Stimulated activated CD8-positive, alpha-beta memory T cell treated with anti-CD3 and anti-CD28 coated beads, Interleukin-12 subunit alpha, Interleukin-12 subunit beta, amount 100 ng/mL, for 4 hours (primary cell): ENCODE data around the gene AHDC1.
"Not testable (repeated sequence)": the region's sequence is repeated elsewhere in the genome, so short reads cannot be mapped to it uniquely, and the experiment has no call there.

Experiments
- DNase-seq: peaks from one replicate; pipeline ENCODE4 v3.0.0-alpha.2; 2020; ENCODE audit warnings: low read depth

The AHDC1 gene

DNA sequence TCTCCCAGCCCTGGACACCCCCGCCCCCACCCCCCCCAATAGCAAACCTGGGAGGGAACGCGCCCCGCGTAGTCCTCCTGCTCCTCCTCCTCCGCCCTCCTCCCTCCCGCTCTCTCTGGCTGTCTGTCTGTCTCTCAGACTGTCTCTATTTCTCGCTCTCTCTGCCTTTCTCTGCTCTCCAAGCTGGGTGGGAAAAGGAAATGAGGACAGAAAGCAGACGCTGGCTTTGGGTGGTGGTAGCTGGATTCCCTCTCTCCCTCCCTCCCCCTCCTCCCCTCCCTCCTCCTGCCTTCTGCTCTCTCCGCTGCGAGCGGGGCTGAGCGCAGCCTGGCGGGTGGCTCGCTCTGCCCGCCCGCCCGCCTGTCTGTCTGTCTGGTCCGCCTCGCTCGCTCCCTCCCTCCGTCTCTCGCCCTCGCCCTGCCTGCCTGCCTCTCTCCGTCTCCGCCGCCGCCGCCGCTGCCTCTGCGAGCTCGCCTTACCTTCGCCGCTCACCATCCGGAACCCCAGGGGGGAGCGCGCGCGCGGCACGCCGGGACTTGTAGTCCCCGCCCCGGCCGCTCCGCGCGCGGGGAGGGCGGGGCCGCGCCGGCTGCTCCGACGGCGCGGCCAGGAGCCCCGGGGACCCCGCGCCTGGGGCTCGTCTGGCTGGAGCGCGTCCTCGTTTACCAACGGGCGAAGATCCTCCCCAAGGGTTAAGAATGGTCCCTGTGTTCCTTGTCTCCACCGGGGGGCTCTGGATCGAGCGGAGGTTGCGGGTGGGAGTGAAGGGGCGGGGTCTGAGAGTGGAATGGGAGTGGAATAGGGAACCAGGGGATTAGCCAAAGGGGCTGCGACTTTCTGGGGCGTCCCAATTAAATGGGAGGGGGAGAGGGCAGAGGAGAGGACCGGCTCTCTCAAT is at the start of gene AHDC1:
Gene AHDC1 (minus strand): TSS at position 464 of the 898 bp plus-strand sequence. CDS start 52,029 bp downstream, outside the sequence.
- DNase-seq, result peak; percentile 85

GRCh38 chr1:27652111-27652864 is 48.3 kb upstream of the AHDC1 start:
- DNase-seq, result no peak

- DNase-seq, result no peak
Measured at GRCh38 chr1:27650539-27651175, 46.7 kb upstream of the AHDC1 start.

GRCh38 chr1:27650171-27650538 is 46.2 kb upstream of the AHDC1 start:
- DNase-seq, result no peak

GRCh38 chr1:27649306-27649635 is 45.3 kb upstream of the AHDC1 start:
- no peak for DNase-seq

DNA sequence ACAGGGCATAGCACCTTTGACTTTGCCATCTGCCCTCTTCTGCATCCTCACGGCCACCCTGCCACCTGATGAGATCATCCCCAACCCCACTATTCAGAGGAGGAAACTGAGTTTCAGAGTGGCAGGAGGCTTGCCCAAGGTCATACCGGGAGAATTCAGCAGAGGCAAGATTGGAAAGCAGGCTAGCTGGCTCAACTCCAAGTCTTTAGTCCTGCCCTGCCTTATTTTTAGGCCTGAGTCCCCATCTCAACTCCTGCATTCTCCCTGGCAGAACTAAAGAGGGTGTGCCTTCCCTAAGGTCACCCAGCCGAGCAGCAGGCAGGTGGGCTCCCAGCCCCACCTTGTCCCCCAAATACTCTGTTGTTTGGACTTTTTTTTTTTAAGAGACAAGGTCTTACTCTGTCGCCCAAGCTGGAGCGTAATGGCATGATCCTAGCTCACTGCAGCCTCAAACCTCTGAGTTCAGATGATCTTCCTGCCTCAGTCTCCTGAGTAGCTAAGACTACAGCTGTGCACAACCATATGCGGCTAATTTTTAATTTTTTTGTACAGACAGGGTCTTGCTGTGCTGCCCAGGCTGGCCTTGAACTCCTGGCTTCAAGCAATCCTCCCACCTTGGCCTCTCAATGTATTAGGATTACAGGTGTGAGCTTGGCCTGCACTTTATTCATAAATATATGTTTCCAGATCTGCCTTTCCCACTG is 44.8 kb upstream of the AHDC1 start:
- no peak for DNase-seq

GRCh38 chr1:27647328-27647727 is 43.4 kb upstream of the AHDC1 start:
- no peak for DNase-seq

GRCh38 chr1:27646676-27647075 is 42.7 kb upstream of the AHDC1 start:
- DNase-seq, result no peak

DNA sequence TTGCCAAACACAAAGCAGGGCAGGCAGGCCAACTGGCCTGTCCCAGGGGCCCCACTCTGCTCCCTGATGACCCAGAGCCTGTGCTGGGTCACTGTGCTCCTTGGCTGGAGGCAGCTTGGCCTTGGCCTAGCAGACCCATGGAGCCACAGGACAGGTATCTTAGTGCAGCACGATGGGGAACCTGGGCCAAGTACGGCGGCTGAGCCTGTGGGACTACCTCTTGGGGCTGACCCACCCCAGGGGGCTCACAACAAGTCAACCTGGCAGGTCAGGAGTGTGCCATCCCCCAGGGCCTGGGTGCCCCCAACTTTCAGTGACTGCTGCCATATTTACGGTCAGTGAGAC is 41.1 kb upstream of the AHDC1 start:
- DNase-seq, result no peak

GRCh38 chr1:27644369-27645070 is 40.6 kb upstream of the AHDC1 start:
- no peak for DNase-seq

GRCh38 chr1:27643600-27644368 is 39.8 kb upstream of the AHDC1 start:
- DNase-seq, result peak; percentile 40

DNA sequence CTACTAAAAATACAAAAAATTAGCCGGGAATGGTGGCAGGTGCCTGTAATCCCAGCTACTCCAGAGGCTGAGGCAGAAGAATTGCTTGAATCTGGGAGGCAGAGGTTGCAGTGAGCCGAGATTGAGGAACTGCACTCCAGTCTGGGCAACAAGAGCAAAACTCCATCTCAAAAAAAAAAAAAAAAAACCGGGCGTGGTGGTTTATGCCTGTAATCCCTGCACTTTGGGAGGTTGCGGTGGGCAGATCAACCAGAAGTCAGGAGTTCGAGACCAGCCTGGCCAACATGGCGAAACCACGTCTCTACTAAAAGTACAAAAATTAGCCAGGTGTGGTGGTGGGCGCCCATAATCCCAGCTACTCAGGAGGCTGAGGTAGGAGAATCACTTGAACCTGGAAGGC is 36.6 kb upstream of the AHDC1 start:
- DNase-seq, result not testable (repeated sequence)

DNA sequence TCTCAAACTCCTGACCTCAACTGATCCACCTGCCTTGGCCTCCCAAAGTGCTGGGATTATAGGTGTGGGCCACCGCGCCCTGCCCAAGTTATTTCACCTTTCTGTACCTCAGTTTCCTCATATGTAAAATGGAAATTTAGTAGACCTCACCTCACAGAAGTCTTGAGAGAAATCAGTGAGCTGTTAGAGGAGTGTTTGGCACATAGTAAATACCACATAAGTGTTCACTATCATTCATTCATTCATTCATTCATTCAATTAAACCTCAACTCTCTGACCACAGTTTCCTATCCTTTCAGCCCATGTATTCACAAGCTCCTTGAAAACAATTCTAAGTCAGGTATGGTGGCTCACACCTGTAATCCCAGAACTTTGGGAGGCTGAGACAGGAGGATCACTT is 34.9 kb upstream of the AHDC1 start:
- no peak for DNase-seq

- DNase-seq, result no peak
Measured at GRCh38 chr1:27638047-27638734, 34.2 kb upstream of the AHDC1 start.

GRCh38 chr1:27635396-27636142 is 31.6 kb upstream of the AHDC1 start:
- no peak for DNase-seq

DNA sequence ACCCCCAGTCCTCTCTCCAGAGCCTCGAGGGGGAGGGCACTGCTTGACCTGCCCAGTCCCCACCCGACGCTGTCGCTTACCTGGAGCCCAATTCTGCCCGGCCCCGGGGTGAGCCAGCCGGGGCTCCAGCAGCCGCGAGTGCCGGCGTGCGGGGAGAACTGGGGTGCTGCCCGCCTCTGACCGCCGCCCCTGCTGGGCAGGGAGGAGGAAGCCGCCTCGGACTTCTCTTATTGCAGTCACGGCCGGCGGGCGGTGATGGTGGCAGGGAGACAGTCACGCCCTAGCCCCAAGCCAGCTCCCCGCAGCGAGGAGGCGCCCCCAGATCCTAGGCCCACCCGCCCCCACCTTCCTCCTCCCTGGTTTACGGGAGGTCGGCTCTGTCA is 31.0 kb upstream of the AHDC1 start, which contains the start of gene FGR:
Gene FGR (minus strand): TSS at position 201 of the 383 bp plus-strand sequence. CDS start 11,269 bp downstream, outside the sequence.
- DNase-seq, result no peak

DNA sequence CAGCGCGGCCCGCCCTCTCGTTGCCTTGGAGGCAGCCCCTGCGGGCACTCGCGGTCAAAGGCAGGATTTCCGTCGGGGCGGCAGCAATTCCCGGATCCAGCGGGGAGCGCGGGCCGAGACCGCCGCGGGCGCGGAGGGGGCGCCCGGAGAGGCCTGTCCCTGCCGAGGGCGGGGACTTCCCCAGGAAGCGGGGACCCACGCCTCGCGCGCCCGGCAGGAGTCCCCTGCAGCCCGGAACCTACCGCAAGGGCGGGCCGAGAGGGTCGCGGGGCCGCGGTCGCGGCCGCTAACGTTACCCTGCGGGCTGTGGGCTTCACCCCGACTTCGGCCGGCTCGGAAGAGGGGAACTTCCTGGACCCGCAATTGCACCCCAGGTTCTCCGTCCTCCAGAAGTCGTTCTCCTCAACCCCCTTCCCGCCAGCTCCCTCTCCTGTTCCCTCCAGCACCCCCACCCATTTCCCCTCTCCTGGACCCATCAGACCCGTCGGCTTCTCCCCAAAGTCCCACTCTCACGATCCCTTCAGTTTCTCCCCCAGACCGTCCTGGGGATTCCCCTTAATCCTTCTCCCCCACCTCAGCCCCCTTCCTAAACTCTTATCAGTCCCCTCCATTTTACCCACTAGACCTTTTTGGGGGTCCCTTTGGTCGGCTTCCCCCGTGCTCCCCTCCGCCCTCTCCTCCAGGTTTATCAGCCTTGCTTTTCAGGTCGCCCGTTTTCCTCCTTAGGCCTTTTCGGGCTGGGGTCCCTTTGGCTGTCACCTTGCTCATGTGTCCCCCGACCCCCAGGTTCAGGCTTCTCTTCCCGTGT is 30.4 kb upstream of the AHDC1 start:
- DNase-seq, result peak; percentile 37

- DNase-seq, result no peak
Measured at GRCh38 chr1:27633640-27634176, 29.8 kb upstream of the AHDC1 start.

DNA sequence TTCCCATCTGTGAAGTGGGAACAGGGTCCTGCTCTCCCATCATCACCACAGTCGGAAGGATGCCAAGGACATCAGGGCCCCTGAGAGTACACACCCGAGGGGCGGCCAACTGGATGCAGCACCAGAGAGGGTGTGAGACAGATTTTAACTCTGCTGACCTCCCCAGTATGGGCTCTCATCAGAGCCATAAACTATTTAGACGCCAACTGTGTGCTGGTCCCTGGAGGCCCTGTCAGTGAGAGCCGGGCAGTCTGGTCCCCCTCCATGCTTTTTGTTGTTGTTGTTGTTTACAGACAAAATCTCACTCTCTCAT is 29.3 kb upstream of the AHDC1 start:
- no peak for DNase-seq
